HG03066 (cell line): ENCODE data around the gene PLSCR5.

Source experiments
- ATAC-seq: cut with Tn5 transposase; IDR thresholded peaks from one replicate; pipeline ENCODE4 v1.9.1; 2021; ENCODE audit warnings: low read depth; ENCODE audit not compliant: unreplicated experiment

The PLSCR5 gene

DNA sequence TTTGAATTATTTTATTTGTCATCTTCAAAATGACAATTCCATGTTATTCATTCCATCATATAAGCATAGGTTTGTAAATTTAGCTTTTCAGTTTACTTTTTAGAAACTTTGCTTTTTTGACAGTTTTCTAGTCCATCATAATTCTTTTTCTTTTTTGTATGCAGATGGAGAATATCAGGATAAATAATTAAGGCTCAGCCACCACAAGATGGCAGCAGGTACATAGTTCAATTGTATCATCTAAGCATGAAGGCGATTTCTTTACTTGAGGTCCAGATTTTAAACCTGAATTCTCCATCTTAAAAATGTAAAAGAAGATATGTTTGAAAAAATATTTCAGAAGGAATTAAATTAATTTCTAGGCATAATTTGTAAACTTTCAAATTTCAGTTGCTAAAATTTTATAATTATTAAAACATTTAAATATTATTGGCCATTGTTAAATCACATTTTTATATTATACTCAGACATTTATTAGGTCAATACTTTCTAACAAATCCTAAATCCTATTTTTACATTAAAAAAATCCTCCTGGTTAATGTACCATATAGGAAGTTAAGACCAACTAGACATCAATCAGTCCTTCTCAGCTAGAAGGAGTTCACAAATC, 15.1 kb downstream of the PLSCR5 start:
- ATAC-seq, result no peak

DNA sequence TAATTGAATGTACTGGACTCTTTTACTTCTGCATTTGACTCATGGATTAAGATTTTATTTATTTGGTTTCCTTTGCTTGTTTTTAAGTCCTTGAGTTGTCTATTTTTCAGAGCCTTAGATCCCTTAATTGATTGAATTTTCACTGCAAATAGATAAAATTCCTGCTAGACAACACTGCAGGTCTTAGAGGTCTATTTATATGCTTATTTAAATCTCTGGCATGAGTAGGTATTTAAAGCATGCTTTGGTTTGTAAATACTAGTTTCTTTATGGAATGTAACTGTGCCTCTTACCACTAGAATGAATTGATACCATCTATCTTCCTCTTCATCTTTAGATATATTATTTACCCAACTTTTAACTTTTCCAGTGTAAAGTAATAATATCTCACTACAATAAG, 20.0 kb downstream of the PLSCR5 start:
- ATAC-seq, result no peak

DNA sequence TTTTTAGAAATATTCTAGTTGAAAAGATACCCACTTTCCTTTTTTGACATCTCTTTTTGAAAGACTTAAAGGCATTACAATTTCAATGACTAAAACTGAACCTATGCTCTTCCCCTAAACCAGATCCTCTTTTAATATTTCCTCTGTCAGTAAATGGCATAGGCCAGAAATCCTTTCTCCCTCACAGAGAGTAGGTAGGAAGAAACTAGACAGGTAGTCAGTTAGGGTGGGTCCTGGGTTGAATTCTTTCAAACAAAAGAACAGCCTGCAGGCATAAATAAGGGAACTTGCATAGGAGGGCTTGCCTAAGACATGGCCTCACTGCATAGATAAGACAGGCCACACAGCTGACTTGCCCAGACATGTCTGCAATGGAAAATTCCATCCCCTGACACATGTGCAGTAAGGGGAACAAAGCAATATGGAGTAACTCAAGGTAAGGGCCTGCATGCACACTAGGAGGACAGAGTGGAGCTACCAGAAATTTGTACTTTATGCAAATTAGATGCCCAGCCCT, 23.1 kb downstream of the PLSCR5 start:
- ATAC-seq, result no peak

DNA sequence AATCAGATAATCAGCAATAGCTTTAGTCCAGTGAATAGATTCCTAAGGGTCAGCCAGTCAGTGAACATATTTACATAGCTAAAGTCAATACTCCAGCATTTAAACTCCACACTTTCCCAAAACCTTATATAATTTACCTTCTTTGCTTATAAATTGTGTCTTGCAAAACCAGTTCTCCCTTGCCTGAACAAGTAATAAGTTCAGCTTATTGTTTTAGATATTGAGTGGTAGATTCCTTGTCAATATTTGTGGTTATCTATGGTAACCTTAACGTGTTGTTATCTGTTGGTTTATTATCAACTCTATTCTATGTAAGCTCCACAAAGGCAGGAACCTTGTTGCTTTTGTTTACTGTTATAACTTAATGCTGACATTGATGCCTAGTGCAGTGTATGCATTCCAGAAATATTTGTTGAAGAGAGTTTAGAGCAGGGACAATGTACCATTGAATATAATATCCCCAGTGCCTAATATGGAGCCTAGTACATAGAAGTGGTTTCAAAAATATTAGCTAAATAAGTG, 24.0 kb downstream of the PLSCR5 start:
- ATAC-seq, result no peak

DNA sequence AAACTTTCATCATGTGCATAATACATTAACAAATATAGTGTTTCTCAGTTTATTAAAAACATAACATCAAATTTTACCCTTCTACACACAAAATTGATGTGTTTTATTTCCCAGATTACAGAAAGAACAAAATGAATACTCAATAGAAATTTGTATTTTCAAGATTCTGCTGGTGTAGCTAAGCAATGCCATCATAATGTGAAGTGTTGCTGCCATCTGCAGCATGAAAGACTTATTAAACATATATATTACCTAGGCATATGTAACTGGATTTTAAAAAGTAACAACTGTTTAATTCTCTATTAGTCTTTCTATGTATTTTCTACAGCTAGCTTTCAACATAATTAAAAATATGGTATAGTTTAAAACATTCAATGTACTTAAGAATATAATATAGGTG, 27.5 kb downstream of the PLSCR5 start:
- ATAC-seq, result peak; percentile 76

DNA sequence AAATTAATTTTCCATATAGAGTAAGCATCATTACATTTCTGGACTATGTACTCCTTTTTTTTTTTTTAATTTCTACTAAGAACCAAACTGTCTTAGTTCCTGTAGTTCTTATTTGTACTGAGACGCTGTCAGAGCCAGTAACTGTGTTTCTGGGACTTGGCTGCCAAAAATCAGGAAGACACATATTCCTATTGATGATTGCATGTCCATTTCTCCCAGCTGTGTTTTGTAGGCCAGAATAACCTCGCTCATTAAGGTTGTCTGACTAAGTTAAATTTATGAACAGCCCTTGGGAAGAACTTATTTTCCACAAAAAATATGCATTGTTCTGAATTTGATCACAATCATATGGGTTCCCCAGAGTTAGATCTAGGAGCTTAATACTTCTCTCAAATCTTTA, 29.5 kb downstream of the PLSCR5 start:
- no peak for ATAC-seq

DNA sequence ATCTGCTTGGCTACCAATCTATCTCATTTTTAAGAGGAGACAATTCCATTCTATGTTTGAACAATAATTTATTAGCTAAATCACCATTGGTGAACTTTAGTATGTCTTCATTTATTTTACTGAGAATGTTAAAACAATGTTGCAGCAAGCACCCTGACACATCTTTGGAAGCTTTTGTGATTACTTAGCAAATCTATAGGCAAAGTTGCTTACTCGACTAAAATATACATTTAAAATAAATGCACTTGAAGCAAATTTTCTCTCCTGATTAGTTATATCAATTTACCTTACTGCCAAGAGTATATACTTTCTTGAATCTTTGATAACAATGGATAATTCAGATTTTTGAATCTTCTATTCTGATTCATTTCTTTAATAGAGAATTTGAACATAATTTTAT, 31.0 kb downstream of the PLSCR5 start:
- ATAC-seq, result no peak

DNA sequence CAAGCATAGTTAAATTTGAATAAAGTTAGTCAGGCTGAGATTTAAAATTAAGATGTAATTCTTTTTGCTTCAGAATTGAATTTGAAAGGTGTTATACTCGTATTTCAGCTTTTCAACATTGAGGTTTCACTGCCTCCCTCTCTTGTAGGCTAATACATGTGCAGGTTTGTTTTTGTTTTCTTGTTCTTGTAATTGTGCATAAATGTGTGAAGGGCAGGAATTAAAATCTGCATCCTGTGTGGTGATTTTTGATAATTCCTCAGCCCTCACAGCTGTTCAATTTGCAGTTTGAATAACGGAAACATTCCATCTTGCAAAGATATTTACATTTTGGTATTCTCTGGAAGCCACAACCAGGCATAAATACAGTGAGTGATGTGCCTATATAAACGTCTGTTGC, 35.8 kb downstream of the PLSCR5 start:
- ATAC-seq, result no peak

DNA sequence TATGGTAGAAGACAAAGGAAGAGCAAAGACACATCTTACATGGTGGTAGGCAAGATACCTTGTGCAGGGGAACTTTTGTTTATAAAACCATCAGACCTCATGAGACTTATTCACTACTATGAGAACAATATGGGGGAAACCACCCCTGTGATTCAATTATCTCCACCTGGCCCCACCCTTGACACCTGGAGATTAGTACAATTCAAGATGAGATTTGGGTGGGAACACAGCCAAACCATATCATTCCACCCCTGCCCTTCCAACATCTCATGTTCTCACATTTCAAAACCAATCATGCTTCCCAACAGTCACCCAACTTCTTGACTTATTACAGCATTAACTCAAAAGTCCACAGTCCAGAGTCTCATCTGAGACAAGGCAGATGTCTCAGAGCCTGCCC, 39.0 kb downstream of the PLSCR5 start:
- ATAC-seq, result no peak

DNA sequence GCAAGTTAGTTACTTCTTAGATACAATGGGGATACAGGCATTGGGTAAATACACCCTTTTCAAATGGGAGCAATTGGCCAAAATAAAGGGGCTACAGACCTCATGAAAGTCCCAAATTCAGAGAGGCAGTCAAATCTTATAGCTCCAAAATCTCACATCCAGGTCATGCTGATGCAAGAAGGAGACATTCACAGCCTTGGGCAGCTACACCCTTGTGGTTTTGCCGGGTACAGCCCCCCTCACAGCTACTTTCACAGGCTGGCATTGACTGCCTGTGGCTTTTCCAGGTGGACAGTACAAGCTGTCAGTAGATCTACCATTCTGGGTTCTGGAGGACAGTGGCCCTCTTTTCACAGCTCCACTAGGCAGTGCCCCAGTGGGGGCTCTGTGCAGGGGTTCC, 43.3 kb downstream of the PLSCR5 start:
- ATAC-seq, result no peak

DNA sequence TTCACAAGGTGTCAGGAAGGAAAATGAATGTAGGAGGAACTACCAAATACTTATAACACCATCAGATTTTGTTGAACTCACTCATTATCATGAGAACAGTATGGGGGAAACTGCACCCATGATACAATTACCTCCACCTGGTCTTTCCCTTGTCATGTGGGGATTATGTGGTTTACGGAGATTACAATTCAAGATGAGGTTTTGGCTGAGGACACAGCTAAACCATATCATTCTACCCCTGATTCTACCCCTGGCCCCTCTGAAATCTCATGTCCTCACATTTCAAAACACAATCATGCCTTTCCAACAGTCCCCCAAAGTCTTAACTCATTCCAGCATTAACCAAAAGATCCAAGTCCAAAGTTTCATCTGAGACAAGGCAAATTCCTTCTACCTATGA, 43.7 kb downstream of the PLSCR5 start:
- ATAC-seq, result no peak

DNA sequence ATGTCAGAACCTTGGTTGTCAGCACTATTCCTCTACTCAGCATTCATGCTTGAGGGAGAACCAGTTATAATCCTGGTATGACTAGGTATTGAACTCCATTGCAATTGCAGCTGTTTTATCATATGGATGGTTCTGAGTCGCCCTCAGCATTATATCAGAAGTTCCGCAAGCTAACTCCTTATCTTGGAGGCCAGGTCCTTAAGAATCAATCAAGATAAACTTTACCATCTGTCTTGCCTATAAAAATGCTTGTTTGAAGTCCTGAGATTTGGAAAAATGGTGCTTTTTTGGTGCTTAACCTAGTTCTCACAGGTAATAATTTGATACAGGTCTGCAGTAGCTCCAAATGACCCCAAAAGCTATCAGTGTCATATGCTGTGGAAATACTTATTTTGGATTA, 44.5 kb downstream of the PLSCR5 start:
- ATAC-seq, result no peak

DNA sequence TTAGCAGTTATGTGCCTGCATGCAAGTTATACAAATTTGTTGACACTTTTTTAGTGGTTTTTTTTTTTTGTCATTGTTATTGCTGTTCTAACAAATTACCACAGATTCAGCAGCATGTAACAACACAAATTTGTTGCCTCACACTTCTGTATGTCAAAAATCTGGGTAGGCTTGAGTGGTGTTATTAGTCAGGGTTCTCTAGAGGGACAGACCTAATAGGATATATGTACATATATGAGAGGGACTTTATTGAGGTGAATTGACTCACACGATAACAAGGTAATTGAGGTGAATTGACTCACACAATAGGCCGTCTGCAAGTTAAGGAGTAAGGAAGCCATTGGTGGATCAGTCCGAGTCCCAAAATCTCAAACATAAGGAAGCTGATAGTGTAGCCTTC, 45.8 kb downstream of the PLSCR5 start:
- ATAC-seq, result no peak

DNA sequence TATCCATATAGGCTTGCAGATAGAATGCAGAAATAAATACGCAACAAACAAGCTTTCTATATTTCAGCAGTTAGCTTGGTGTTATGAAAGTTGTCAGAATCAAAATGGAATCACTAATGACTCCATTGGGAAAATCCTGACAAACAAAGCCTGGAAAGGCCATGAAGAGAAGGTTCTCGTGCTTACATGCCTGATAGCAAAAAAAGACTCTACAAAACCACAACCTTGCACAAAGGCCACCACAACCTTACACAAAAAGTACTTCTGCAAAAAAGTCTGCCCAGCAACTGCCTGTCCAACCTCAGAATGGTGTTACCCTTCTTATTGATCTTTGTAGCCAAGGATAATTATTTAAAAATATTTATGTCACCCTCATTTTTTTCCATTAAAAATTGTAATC, 46.4 kb downstream of the PLSCR5 start:
- ATAC-seq, result no peak

DNA sequence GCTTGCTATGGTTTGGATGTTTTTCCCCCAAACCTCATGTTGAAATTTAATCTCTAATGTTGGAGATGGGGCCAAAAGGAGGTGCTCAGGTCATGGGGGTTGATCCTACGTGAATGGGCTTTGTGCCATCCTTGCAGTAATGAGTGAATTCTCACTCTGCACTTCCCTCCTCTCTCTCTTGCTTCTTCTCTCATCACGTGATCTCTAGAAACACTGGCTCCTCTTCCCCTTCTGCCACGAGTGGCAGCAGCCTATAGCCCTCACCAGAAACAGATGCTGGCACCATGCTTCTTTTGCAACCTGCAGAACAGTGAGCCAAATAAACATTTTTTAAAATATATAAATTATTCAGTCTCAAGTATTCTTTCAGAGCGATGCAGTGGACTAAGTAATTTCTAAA, 47.4 kb downstream of the PLSCR5 start:
- ATAC-seq, result no peak

DNA sequence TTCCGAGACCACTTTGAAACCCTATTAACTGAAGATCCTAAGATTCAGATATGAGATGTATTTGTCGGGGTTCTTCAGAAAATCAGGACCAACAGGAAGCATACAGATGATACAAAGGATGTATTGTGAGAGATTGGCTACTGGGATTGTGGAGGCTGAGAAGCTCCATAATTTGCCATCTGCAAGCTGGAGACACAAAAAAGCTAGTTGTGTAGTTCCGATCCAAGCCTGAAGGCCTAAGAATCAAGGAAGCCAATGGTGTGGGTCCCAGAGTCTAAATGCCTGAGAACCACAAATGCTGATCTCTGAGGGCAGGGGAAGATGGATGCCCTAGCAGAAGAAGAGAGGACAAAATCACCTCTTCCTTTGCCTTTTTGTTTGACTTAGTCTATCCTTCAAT, 49.8 kb downstream of the PLSCR5 start:
- ATAC-seq, result no peak

DNA sequence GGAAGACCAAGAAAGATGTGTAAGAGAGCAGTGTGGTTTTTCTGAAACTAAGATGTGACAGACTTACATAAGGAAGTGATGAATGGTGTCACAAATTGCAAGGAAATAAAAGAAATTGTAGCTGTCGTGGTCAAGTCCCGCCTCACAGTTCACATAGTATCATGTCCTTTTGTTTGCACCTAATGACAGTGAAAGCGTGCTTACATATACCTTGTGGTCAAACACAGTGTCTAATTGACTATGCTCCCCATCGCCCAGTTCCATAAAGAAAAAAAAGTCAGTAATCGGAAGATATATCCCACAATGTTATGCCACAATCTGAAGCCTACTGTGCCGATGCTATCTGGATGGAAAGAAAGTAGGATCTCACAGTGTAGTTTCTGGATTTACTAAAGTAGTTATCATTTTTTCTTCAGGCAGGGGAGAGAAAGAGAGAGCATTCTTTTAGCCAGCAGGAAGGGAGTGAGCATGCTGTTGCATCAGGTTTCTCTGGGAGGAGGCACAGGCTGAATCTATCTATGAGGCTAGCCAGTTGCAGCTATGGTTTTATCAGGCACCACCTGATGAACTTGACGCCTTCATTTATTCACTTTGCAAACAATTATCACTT, 50.9 kb downstream of the PLSCR5 start:
- no peak for ATAC-seq

DNA sequence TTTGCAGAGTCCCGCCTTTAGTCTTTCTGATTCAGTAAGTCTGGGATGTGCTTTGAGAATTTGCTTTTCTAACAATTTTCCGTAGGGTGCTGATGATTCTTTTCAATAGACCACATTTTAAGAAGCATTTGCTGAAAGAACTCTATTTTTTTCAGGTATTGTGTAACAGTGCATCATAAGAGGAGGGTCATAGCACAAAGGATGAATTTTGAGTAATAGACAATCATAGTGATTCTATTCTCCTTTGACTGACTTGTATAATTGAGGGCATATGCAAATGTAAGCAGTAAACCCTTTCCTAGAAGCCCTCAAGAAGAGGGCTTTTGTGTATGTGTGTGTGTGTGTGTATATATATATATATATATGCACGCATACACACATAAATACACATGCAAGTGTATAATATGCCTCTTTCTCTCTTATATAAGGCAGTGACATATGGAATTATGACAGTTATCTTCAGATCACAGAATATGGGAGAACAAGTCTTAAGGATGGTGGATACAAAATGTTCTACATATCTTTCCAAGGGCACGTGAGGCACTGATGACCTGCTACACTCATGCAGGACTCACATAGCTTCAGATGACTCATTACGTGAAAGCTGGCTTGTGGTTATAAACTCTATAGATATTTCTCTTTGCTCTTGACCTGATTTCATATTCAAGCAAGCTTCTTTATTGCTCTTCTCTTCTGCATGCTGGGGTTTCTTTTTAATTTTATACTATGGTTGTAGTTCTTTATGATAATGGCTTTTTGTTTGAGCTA, 54.2 kb downstream of the PLSCR5 start:
- ATAC-seq, result peak; percentile 81

DNA sequence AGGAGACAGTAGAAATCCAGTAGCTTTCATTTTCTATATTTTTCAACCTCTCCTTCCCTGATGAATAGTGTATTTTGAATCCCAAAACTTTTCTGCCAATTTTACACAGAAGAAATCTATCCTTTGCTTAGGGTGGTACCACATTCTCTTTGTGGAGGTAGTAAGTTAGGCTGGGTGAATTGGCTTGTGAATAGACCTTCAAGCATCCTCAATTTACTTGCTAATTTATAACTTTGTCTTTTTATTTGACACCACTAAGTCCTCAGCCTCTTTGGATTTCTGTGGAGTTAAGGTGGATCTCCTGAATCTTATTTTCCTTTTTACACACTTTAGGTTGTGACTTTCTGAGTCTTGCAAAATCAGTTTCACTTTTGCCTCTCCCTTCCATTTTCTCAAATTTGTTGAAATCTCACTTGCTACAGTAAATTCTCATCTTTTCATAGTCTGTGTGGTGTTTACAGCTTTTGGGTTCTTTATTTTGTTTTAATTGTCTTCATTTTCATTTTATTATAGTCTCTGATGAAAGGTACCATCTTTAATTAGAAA, 55.0 kb downstream of the PLSCR5 start:
- no peak for ATAC-seq

DNA sequence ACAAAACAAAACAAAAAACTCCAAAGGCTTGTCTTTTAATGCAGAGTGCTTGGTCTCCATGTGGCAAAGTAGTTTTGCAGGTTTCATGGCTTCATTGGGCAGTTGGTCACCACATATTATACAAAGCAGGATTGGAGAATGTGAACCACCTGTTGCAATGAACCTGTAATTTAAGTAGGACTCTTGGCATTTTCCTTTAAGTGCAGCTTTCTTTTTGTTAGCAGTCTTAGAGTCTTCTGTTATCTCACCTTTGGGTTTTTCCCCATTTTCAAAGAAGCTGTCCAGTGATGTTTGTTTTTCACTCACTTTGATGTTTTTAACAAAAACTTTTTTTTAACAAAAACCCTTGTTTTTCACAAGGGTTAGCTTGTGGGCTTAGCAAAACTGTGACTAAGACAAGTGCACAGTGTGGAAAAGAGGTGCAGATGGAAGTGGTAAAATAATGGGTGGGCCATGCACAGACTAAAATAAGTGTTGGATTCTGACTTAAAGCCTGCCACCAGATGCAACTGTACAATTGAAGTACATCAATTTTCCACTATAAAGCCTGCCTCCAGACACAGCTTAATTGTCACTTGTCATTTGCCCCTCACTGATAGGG, 57.8 kb downstream of the PLSCR5 start:
- no peak for ATAC-seq

DNA sequence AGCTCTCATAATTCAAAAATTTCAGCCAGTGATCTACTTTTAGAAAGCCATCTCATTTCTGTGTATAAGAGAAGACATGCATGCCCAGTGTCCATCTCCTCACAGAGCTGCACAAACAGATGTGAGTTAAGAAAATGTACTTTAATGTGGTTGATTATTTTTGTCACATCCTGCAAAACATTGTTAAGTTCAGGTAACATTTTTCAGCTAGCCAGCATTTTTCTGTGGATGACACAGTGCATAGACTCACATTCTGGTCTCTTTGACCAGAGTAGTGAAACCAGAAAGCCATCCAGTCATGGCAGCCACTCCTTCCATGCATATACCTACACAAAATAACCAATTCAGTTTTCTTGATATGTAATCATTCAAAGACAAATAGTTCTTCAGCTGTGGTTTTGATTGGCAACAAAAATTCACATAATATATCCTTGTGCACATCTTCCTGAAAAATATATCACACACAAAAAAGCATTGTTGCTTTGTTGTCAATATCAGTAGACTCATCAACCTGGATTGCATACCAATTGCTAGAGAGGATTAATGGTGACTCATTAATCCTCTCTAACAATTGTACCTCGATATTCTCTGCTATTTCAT, 58.7 kb downstream of the PLSCR5 start:
- ATAC-seq, result no peak
